Glomerular visceral epithelial cell (primary cell): ENCODE measurements around the gene TIE1.
A peak's percentile ranks its signal among the peaks of the same experiment; 100 is the strongest.
"Not testable (repeated sequence)": the region's sequence is repeated elsewhere in the genome, so short reads cannot be mapped to it uniquely, and the experiment has no call there.

ENCODE experiments used
- DNase-seq: peaks from one replicate; pipeline ENCODE4 v3.0.0-alpha.2; 2016; ENCODE audit errors: extremely low spot score

Gene TIE1

GRCh38 chr1:43363283-43363934 is 62.6 kb downstream of the TIE1 start:
- no peak for DNase-seq

- DNase-seq, result no peak
Measured at GRCh38 chr1:43363935-43364525, 63.2 kb downstream of the TIE1 start.

DNA sequence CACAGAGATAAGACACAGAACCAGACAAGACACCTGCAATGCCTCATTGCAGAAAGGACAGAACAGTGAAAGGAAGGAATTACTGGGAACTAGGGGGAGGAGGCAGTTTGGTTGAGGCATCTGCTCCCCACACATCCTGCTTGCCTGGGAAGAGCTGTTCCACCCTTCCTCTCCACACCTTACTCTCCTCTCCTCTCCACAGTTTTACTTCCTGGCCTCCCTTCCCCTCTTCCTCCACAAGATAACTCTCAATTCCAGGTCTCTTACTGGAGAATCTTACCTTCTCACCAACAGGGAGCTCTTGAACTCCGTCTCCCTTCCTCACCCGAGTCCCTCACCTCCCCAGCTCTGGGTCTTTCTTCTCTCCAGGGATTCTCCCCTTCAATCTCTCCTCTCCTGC is 64.9 kb downstream of the TIE1 start:
- DNase-seq, result no peak

DNA sequence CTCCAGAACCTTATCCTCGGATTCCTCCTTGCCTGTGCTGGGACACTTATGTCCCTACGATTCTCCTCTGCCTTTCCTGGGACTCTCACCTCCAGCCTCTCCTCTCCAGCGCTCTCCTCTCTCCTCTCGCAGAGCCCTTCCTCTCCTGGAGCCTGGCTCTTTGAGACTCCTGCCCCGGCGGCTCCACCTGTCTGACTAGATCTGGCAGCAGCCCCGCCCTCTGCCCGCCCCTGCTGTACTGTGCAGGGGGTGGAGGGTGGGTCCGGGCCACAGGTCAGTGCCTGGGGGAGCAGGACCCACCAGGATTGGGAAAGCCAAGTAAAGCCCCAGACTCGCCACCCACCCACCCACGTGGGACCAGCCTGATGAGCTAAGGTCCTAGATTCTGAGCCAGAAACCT is 65.4 kb downstream of the TIE1 start:
- no peak for DNase-seq

- DNase-seq, result peak; percentile 24
Measured at GRCh38 chr1:43366601-43367025, 65.8 kb downstream of the TIE1 start.

DNA sequence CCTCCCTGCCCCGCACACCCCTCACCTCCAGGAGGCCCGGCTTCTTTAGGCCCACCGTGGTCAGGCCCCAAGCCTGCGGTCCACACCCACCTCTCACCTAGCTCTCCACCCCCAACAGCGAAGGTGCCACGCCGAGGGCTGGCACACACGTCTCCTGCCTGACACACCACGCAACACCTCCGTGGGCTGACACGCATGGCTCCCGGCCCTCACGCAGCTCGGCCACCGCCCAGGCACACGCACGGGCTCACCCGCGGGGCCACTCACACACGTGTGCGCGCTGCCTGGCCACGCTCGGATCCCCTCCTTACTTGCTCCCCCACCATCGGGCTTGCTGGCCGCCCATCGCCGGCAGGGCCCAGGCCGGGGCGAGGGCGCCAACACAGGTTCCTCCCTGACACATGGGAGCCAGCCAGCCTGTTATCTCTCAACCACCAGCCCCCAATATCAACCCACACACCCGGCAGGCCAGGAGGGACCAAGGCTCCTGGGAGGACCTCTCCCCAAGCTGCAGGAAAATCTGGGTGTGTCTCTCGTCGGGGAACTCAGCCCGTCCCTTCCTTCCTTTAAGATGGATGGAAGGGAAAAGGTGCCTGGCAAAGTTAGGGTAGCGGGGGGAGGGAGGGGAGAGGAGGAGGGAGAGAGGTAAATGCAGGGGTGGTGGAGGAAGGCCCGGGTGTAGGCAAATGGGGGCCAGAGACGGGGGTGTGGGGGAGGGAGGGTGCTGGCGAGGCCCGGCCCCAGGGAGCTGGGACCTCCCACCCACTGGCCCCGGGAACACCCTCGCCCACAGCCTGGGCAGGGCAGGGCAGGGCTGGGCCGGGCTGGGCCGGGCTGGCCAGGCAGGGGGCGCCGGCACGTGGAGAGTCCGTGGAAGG is 66.5 kb downstream of the TIE1 start:
- no peak for DNase-seq

DNA sequence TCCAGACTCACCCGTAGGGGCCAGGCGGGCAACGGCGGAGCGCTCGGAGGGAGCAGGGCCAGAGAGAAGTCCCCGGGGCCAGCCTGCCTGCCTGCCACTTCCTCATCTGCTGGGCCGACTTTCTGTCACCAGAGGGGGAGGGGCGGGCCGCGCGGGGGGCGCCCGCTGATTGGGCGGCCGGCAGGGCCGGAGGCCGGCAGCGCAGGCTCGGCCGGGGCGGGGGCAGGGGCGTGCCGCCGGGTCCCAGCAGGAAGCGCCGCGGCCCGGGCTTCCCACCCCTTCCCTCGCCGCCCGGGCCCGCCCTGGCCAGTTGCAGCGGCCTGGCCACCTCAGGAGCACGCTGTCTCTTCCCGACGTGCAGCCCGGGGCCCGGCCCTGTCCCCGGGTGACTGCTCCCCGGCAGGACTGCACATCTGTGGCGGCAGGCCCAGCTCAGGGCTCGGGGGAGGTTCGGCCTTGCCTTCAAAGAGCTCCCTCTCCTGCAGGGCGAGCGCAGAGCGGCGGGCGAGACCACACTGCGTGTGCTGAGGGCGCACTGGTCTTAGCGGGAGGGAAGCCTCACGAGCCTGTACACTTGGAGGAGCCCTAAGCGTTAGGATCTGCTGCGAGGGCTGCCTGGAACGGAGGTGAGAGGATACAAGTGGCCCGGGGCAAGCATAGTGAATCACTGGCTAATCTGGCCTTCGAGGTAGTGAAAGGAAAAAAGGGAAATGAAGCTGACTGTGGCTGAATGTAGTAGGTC is 67.3 kb downstream of the TIE1 start, which contains the start of gene ELOVL1:
TSS of gene ELOVL1 (minus strand) at position 108 of the 742 bp plus-strand sequence. CDS start 2,402 bp downstream, outside the sequence.
- peak; percentile 93 for DNase-seq

- DNase-seq, result no peak
Measured at GRCh38 chr1:43368646-43369020, 67.9 kb downstream of the TIE1 start.

- DNase-seq, result not testable (repeated sequence)
Measured at GRCh38 chr1:43369779-43370178, 69.0 kb downstream of the TIE1 start.

- DNase-seq, result no peak
Measured at GRCh38 chr1:43370564-43370963, 69.8 kb downstream of the TIE1 start.

GRCh38 chr1:43372172-43372571 is 71.4 kb downstream of the TIE1 start:
- no peak for DNase-seq
